ENCODE measurements around the gene ASAP3.

GRCh38 chr1:23446661-23447310, 37.2 kb downstream of the ASAP3 start:
- no peak for TF ChIP-seq CTCF (IDR thresholded peaks at IDR 0.05)
- no peak for TF ChIP-seq POLR2A (IDR thresholded peaks at IDR 0.05)

Measured in thyroid gland (tissue), 4 donors.